HG03520 (cell line): Measurements from ENCODE around the gene SCYGR1.
"Not testable (repeated sequence)": the region's sequence is repeated elsewhere in the genome, so short reads cannot be mapped to it uniquely, and the experiment has no call there.

Experiments used
- ATAC-seq: cut with Tn5 transposase; IDR thresholded peaks from one replicate; pipeline ENCODE4 v1.9.1; 2021; ENCODE audit warnings: mild to moderate bottlenecking, moderate library complexity; ENCODE audit not compliant: unreplicated experiment

Gene SCYGR1

GRCh38 chr2:227374158-227374557, 13.6 kb downstream of the SCYGR1 start:
- ATAC-seq: no peak

GRCh38 chr2:227373389-227373788, 14.4 kb downstream of the SCYGR1 start:
- no peak for ATAC-seq

- ATAC-seq: no peak
These were observed 16.9 kb downstream of the SCYGR1 start for GRCh38 chr2:227370791-227371312.

- no peak for ATAC-seq
These were observed 17.7 kb downstream of the SCYGR1 start for GRCh38 chr2:227370092-227370491.

- no peak for ATAC-seq
These were observed 19.2 kb downstream of the SCYGR1 start for GRCh38 chr2:227368574-227368973.

- no peak for ATAC-seq
These were observed 20.3 kb downstream of the SCYGR1 start for GRCh38 chr2:227367427-227367795.

GRCh38 chr2:227366769-227367426, 20.9 kb downstream of the SCYGR1 start:
- ATAC-seq: no peak

- no peak for ATAC-seq
These were observed 21.9 kb downstream of the SCYGR1 start for GRCh38 chr2:227365833-227366232.

- not testable (repeated sequence) for ATAC-seq
These were observed 23.0 kb downstream of the SCYGR1 start for GRCh38 chr2:227364585-227365263.

GRCh38 chr2:227363756-227364155, 24.0 kb downstream of the SCYGR1 start:
- no peak for ATAC-seq

- no peak for ATAC-seq
These were observed 27.4 kb downstream of the SCYGR1 start for GRCh38 chr2:227360351-227360750.

- no peak for ATAC-seq
These were observed 36.1 kb downstream of the SCYGR1 start for GRCh38 chr2:227351639-227352038.

GRCh38 chr2:227349989-227350612, 37.6 kb downstream of the SCYGR1 start:
- ATAC-seq: no peak

GRCh38 chr2:227348324-227348723, 39.4 kb downstream of the SCYGR1 start:
- ATAC-seq: no peak

GRCh38 chr2:227347117-227347516, 40.6 kb downstream of the SCYGR1 start:
- ATAC-seq: no peak

- ATAC-seq: no peak
These were observed 43.5 kb downstream of the SCYGR1 start for GRCh38 chr2:227344231-227344630.

GRCh38 chr2:227341553-227341952, 46.2 kb downstream of the SCYGR1 start:
- no peak for ATAC-seq

- ATAC-seq: no peak
These were observed 47.6 kb downstream of the SCYGR1 start for GRCh38 chr2:227340106-227340505.

GRCh38 chr2:227339098-227339599, 48.6 kb downstream of the SCYGR1 start:
- no peak for ATAC-seq
